SW480 (cell line): Measurements from ENCODE around the gene ARID5A.

ENCODE experiments used
- DNase-seq: peaks from one replicate; pipeline ENCODE4 v3.0.0-alpha.2; 2016; ENCODE audit warnings: low spot score

ARID5A gene

GRCh38 chr2:96506016-96506906 lies 30.3 kb upstream of the ARID5A start:
- no peak for DNase-seq

GRCh38 chr2:96506907-96507240 lies 29.7 kb upstream of the ARID5A start:
- DNase-seq, result no peak

DNA sequence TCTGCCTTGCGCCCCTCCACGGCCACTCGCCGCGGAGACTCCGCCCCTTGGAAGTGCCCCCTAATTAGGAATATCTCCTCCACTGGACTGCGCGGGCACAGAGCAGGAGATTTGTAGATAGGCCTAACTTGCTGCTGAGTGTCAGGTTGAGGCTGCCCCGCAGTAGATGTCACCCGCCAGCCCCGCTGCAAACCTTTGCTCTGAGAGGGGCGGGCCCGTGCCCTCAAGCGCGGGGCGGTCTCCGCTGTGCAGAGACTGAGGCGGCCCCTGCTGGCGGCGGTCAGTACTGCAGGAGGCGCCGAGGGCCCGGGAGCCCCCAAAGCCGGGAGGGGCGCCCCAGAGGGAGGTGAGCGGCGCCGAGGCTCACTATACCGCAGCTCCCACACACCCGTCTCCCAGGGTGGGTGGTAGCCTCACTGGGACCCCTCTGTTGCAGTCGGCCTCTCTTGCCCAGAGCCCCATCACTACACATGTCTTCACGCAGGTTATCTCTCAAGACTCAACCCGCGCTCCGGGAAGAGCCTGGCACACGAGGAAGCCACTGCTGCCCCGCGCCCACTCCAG lies 28.5 kb upstream of the ARID5A start:
- DNase-seq, result peak; percentile 50

GRCh38 chr2:96508521-96509113 lies 27.9 kb upstream of the ARID5A start:
- no peak for DNase-seq

DNA sequence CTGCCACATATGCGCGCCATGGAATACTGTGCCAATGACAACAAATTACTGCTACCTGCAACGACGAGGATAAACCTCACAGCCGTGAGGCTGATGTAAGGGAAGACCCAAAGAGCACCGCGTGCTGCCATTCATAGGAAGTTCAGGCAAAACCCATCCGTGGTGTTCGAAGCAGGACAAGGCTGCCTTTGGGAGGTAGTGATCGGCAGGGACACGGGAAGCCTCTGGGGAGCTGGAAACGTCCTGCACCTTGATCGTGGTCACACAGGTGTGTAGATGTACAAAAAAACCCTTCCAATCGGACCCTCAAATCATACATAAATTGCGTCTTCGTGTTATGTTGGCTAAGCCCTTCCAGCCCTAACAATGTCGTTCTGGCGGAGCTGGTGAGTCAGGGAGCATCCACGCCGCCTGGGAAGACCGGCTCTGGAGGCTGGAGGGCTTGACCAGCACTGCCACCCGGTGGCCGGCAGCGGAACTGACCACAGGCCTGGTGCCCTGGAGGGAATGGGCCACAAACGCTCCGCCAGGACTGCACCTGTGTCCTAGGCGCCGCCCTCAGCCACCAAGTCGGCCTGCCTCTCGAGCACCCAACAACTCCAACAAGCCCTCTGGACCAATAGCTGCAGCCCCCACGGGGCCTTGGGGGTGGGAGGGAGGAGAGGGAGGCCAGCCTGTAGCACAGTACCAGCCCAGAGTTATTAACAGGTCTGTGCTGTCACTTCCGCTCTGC lies 27.3 kb upstream of the ARID5A start:
- peak; percentile 87 for DNase-seq

DNA sequence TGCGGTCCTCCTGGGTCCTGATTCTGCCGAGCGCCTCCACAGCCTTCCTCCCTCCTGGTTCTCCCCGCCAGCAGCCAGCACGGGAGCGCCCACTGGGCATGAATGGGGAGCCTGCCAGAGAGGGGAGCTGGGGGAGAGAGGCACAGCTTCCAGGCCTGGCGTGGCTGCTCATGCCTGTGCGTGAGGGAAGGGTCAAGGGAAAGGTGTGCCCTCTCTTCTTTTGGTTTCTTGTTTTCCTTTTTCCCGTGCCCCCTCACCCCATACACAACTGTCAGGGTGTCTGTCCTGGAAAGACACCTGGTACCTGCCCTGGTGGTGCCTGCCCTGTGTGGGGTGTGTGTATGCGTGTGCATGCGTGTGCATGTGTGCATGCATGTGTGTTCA lies 26.7 kb upstream of the ARID5A start:
- no peak for DNase-seq

DNA sequence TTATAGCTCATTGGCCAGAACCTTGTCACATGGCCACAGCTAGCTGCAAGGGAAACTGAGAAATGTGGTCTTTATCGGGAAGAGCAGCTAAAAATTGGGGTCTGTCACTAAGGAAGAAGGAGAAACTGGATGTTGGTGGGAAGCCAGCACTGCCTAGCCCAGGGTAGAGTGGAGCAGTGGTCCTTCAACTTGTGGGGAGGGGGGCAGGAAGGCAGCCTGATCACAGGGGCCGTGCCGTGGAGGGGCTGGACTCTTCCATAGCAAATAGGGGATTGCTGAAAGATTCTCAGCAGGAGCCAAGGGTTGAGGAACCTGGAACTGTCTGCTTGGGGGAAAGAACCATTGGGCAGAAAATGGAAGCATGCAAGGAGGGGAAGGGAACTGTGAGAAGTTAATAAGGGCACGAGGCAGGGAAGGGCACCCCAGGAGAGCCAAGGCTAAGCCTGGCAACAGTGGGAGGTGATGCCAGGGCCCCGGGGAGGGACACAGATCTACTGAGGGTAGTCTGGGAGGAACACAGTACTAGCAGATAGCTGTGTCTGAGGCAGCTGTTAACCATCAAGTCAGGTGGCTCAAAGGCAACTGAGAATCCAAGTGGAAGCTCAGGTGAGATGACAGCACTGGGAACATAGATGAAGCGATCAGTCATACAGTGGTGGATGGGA lies 25.5 kb upstream of the ARID5A start:
- DNase-seq, result no peak

DNA sequence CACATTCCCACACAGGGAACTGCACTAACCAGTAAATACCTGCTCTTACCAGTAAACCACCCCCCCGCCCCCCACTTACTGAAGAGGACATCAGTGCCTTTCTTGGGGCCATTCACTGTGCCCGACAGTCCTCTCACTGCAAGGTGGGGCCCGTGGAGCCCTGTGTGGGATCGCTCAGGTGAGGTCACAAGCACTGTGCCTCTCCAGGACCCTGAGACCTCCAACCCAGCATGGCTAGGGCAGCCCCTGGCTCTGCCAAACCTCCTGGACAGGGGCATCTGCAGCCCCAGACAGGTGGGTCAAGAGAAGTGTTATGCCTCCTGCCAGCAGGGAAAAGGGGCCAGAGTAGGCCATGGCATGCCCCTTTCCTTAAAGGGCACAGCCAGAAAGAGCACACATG lies 24.7 kb upstream of the ARID5A start:
- no peak for DNase-seq

DNA sequence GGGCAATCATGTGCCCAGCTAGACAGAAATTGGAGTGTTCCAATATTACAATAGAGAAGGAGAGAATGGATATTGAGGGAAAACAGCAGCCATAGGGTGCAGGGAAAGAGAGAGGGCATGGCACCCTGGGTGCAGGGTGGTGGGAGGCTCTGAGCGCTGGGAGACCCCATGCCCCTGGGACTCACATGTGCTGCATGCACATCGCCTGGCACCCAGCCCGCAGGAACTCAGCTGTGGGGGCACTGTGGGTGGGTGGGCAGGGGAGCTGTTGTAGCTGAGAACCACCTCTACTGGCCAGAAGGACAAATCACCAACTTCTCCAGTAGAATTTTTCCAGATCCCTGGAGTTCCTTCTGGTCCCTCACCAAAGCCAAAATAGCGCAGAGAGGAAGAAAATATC lies 24.2 kb upstream of the ARID5A start:
- DNase-seq, result no peak

DNA sequence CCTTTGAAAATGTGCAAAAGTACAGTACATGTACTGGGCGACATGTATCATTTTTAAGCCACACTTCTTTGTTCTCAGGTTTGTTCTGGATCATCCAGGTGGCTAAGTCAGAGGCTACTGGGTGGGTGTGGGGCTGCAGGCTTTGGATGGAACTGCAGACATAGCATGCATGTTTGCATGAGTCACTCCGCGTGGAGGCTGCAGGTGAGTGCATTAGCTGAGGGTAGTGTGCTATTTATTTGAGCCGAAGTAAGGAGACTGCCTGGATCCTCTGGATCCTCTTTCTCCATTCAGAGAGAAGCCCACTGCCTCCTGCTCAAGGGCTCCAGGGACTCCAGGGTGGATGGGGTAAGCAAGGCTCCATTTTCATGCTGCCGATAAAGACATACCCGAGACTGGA lies 22.0 kb upstream of the ARID5A start:
- DNase-seq, result peak; percentile 41

- DNase-seq, result no peak
These were observed 19.5 kb upstream of the ARID5A start for GRCh38 chr2:96517079-96517478.

DNA sequence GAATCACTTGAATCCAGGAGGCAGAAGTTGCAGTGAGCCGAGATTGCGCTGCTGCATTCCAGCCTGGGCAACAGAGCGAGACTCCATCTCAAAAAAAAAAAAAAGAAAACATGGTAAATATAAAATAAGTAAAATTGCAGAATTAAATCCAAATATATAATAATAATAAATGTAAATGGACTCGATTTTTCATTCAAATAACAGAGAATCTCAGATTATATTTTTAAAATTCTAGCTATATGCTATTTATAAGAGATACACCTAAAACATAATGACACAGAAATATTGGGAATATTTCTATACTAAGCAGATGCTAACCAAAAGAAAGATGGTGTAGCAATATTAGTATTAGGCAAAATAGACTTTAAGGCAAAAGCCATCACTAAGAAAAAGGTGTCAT lies 16.3 kb upstream of the ARID5A start:
- no peak for DNase-seq

DNA sequence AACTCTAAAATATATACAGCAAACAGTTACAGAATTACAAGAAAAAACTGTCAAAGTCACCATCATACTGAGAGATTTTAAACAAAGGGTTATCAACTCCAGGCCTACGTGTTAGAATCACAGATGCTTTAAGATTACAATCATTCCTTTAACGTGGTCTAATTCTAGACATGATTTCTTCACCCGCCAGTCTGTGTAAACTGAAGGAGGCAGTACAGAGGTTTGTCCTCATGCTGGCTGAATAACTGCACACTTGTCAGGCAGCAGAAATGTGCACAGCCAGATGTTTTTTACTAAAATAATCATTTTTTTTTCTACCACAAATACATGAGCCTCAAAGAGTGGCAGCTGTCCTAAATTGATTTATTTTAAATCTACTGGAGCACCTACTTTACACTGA lies 15.9 kb upstream of the ARID5A start:
- DNase-seq, result no peak

DNA sequence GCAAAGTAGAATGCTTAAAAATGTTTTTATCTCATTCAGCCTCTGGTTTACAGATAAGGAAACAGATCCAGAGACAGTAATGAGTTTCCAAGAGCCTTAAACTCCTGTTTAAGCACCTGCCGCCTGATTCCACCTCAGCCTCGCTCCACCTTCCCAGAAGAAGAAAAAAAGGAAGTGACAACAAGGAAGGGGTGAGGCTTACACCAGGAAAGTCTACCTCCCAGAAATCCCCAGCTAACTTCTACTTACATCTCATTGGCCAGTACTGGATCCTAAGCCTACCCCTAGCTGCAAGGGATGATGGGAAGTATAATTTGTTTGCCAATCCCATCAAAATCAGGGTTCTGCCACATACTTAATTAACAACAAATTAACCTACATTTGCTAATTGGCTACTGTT lies 15.3 kb upstream of the ARID5A start:
- no peak for DNase-seq

- DNase-seq, result no peak
These were observed 14.0 kb upstream of the ARID5A start for GRCh38 chr2:96522304-96523203.

DNA sequence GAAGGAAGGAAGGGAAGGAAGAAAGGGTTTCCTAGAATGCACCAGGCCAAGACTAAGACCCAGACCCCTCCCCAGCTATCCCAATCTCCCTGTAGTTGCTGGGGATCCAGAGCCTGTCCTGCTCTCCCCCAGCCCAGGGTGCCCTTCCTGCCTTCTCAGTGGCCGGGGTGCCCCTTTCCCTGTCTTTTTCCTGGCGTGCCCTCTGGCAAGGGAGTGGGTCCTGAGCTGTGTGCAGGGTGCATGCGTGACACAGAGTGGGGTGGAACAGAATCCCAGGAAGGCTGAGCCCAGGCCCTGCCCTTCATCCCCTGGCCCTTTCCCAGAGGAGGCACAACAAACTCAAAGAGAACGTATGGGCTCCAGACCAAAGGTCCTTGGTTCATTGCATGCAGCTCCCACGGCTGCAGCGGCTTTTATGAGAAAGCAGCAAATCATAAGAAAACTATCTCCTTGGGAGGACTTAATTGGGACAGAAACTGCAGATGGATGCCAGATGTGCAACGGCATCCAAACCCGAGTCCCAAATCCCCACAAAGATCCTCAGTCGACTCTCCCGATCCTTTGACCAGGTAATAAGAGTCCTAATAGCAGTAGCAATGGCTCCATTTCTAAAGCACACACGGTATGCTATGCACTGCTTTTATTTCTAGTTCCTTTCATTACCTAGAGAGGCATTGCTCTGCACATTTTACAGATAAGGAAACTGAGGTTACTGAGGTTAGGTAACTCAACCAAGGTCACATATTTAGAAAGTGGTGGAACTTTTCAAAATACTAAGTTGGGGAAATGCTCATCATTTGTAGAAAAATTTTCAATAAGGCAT lies 12.7 kb upstream of the ARID5A start:
- DNase-seq, result no peak

GRCh38 chr2:96524482-96525210 lies 11.9 kb upstream of the ARID5A start:
- DNase-seq, result no peak

GRCh38 chr2:96525211-96525507 lies 11.4 kb upstream of the ARID5A start:
- no peak for DNase-seq

DNA sequence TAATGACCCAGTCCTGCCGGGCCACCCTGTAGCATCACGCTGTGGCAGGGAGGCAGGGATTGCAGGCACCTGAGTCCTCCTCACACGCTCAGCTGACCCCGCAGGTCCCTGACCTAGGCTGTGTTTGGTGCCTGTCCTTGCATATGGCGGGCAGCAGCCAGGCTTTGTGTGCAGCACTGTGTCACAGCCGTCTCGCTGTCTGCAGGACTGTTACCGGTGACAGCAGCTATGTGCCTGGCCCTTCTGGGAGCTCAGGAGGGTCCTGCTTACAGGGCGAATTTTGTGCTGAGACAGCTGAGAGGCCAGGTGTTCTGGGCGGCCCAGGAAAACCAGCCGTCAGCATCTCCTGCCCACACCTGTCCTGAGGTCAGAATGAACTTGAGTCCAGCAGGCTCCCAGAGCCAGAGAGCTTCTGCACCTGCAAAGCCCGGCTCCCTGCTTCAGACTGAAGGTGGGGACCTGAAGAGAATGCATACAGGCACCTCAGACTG lies 10.4 kb upstream of the ARID5A start:
- no peak for DNase-seq
